Fibroblast of lung (primary cell): Measurements from ENCODE around the gene CCT7.

Experiments used
- EZH2 ChIP-seq: IDR thresholded peaks from 2 replicates; pipeline ENCODE4 v1.5.1; 2012; ENCODE audit warnings: low read length, control low read depth, mild to moderate bottlenecking; ENCODE audit errors: missing control alignments
- TF ChIP-seq, protein P1 (sequence below), 2 donors: IDR thresholded peaks in 1 of 2; conservative IDR thresholded peaks in 1 of 2; 1 replicate in 1 of 2; 2 replicates in 1 of 2; pipeline ENCODE4 v1.5.1; 2011 to 2012; ENCODE audit warnings: low read length in 2 of 2, control low read depth in 1 of 2, inconsistent platforms in 1 of 2, low read depth in 1 of 2, mild to moderate bottlenecking in 1 of 2

GRCh38 chr2:73262108-73262651 lies 28.1 kb downstream of the CCT7 start:
- TF ChIP-seq, protein P1, sequence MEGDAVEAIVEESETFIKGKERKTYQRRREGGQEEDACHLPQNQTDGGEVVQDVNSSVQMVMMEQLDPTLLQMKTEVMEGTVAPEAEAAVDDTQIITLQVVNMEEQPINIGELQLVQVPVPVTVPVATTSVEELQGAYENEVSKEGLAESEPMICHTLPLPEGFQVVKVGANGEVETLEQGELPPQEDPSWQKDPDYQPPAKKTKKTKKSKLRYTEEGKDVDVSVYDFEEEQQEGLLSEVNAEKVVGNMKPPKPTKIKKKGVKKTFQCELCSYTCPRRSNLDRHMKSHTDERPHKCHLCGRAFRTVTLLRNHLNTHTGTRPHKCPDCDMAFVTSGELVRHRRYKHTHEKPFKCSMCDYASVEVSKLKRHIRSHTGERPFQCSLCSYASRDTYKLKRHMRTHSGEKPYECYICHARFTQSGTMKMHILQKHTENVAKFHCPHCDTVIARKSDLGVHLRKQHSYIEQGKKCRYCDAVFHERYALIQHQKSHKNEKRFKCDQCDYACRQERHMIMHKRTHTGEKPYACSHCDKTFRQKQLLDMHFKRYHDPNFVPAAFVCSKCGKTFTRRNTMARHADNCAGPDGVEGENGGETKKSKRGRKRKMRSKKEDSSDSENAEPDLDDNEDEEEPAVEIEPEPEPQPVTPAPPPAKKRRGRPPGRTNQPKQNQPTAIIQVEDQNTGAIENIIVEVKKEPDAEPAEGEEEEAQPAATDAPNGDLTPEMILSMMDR (conservative IDR thresholded peaks at IDR 0.05 in 1 of 2, IDR thresholded peaks at IDR 0.05 in 1 of 2; ENCODE audit: low read depth in 1 of 2, low read length in 2 of 2) = no peak
- TF ChIP-seq EZH2 = no peak
